KOPT-K1 (cell line): Measurements from ENCODE around the gene FADS1.

Source experiments
- H3K27ac ChIP-seq: fragments of 200-600 bp; sonication (generic); 2 replicates; pipeline ENCODE4 v1.5.1; 2016; ENCODE audit warnings: antibody characterized with exemption, mild to moderate bottlenecking, low read depth, low read length; ENCODE audit not compliant: poor library complexity, severe bottlenecking
- H3K36me3 ChIP-seq: fragments of 200-600 bp; sonication (generic); 2 replicates; pipeline ENCODE4 v1.5.1; 2017; ENCODE audit warnings: antibody characterized with exemption, mild to moderate bottlenecking, low read length, moderate library complexity; ENCODE audit not compliant: insufficient read depth
- H3K9me3 ChIP-seq: fragments of 200-600 bp; sonication (generic); 2 replicates; pipeline ENCODE4 v1.5.1; 2017; ENCODE audit warnings: antibody characterized with exemption, low read length, mild to moderate bottlenecking; ENCODE audit not compliant: insufficient read depth, poor library complexity, severe bottlenecking

Gene FADS1

GRCh38 chr11:61757213-61757862 lies 59.5 kb downstream of the FADS1 start:
- H3K36me3 ChIP-seq: no peaks in the 10 kb centered on the region
- H3K27ac ChIP-seq: no peak overlapping the region
- no peaks in the 10 kb centered on the region for H3K9me3 ChIP-seq

GRCh38 chr11:61756452-61757212 lies 60.2 kb downstream of the FADS1 start:
- Histone ChIP-seq H3K9me3 (no peaks in the 10 kb centered on the region), H3K36me3 (no peaks in the 10 kb centered on the region), H3K27ac (no peak overlapping the region)

GRCh38 chr11:61756147-61756451 lies 60.7 kb downstream of the FADS1 start:
- Histone ChIP-seq H3K27ac (no peak overlapping the region), H3K36me3 (no peaks in the 10 kb centered on the region), H3K9me3 (no peaks in the 10 kb centered on the region)

DNA sequence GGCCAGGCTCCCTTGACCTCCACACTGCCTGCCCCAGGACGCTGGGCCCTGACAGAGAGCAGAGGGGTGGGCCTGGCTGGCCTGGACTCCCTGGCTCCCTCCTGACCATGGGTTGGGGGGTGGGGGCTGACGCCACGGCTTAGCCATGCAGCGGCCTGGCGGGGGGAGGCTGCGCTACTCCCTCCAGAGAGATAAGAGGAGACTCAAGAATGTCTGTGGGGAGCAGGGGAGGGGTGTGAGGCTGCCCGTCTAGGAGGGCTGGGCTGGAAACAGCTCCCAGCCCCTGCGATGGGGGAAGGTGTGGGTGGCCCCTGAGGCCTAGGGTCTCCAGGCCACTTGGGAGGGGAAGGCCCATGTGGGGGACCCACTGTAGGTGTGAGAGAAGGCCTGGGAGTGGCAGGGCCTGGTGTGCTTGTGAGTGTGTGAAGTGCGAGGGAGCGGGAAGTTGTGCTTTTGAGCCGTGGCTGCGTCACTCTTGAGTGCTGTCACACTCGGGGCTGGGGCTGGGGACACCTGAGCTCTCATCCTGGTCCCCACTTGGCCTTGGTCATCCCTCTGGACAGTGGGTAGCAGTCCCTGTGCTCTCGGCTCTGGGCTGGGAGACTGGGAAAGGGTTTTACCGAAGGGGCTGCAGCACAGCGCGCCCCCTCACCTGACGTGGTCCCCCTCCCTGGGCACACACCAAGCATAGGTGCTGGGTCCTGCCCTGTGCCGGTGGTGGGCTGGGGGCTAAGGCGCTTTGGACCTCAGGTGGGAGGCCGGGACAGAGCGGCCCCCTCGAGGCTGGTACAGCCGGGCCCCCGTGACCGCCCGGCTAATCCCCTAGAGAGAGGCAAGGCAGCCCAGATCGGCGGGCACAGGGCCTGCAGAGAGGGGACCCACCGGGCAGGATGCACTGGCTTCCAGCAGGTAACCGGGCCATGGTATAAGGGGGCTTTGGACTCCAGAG lies 62.0 kb downstream of the FADS1 start:
- H3K9me3 ChIP-seq: no peaks in the 10 kb centered on the region
- H3K36me3 ChIP-seq: no peaks in the 10 kb centered on the region
- no peak overlapping the region for H3K27ac ChIP-seq

DNA sequence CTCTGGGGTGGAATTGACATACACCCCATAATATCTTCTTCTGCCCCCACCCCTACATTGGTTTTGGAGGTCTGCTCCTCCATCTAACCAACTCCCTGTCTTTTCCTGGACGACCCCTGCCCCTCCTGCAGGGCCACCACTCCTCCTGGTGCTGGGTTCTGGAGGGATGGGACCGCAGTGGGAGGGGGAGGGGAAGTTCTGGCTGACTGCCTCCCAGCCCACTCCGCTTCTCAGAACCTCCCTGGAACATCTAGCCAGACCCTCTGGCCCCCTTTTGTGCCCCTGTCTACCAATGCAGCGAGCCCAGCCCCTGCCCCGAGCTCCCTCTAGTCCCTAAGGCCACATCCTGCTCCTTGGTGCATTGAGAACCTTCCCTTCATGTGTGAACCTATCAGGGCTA lies 63.1 kb downstream of the FADS1 start:
- no peak overlapping the region for H3K27ac ChIP-seq
- H3K36me3 ChIP-seq: no peaks in the 10 kb centered on the region
- H3K9me3 ChIP-seq: no peaks in the 10 kb centered on the region

DNA sequence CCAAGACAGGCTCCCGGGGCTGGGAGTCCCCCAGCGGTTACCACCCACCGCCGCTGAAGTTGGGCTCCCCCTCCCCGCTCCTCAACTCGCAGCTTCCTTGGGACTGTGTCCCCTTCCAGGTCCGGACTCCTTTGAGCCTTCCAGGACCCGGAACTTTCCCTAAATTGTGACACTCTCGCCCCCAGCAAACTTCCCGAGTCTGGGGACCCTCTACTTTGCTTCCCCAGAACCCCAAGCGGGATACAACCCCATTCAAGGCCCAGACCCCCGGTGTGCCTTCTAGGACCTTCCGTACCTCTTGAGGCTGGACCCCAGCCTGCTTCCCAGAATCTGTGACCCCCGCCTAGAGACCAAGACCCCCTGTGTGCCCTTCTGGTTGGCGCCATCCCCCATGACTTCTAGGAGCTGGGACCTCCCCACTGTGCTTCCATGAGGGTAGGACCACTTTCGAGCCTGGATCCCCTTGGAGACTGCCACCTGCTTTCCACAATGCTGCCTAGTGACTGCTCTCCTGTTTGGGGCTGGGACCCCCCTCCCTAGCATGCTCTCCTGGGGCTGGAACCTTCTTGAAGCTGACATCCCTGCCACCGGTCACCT lies 63.8 kb downstream of the FADS1 start:
- H3K27ac ChIP-seq: no peak overlapping the region
- H3K9me3 ChIP-seq: no peaks in the 10 kb centered on the region
- no peaks in the 10 kb centered on the region for H3K36me3 ChIP-seq

GRCh38 chr11:61752117-61752924 lies 64.5 kb downstream of the FADS1 start, which contains the start of gene MYRF:
MYRF (plus strand) TSS chr11:61752636; CDS start chr11:61752745, 109 bp downstream.
- no peaks in the 10 kb centered on the region for H3K9me3 ChIP-seq
- H3K36me3 ChIP-seq: no peaks in the 10 kb centered on the region
- no peak within 1 kb of the TSS for H3K27ac ChIP-seq

- H3K36me3 ChIP-seq: no peaks in the 10 kb centered on the region
Measured at GRCh38 chr11:61751384-61751783, 65.4 kb downstream of the FADS1 start.

DNA sequence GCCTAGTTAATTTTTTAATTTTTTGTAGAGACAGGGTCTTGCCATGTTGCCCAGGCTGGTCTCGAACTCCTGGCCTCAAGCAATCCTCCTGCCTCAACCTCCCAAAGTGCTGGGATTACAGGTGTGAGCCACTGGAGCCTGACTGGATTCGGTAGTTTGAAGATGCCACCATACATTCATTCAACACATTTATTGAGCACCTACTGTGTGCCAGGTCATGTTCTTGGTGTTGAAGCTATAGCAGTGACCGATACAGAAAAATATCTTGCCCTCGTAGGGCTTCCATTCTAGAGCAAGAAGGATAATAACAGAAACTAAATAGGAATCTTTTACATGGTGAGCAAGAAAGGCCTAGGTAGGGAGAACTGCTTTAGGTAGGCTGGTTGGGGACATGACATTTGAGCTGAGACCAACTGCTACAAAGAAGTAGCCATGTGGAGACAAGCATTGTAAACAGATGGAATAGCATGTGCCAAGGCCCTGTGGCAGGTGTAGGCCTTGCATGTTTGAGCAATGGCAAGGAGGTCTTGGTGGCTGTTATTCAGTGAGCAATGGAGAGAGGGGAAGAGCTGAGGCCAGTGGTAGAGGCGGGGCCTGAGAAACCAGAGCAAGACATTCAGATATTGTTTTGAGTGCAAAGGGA lies 66.1 kb downstream of the FADS1 start:
- Histone ChIP-seq H3K36me3 (no peaks in the 10 kb centered on the region), H3K27ac (no peak overlapping the region), H3K9me3 (no peaks in the 10 kb centered on the region)

More at GRCh38 chr11:61751384-61751783, 65.4 kb downstream of the FADS1 start:
- no peaks in the 10 kb centered on the region for H3K9me3 ChIP-seq
- no peak overlapping the region for H3K27ac ChIP-seq
